HEK293 (cell line): ENCODE data around the gene MED29.

ENCODE experiments used
- CTCF ChIP-seq: fragments of 450-650 bp; formaldehyde crosslinking; IDR thresholded peaks from 2 replicates; pipeline ENCODE4 v1.5.1; 2016; ENCODE audit warnings: missing biosample characterization, missing genetic modification characterization
- HOXA7 ChIP-seq: sonication (generic); formaldehyde crosslinking; IDR thresholded peaks from 2 replicates; pipeline ENCODE4 v1.8.1; 2022; ENCODE audit warnings: missing genetic modification reagents, borderline replicate concordance
- ZFP37 ChIP-seq: fragments of 450-650 bp; formaldehyde crosslinking; IDR thresholded peaks from 2 replicates; pipeline ENCODE4 v1.5.1; 2016; ENCODE audit warnings: missing biosample characterization, missing genetic modification characterization
- ZNF169 ChIP-seq: fragments of 450-650 bp; formaldehyde crosslinking; IDR thresholded peaks from 2 replicates; pipeline ENCODE4 v1.5.1; 2016; ENCODE audit warnings: missing biosample characterization, missing genetic modification characterization
- ZNF366 ChIP-seq: fragments of 450-650 bp; formaldehyde crosslinking; conservative IDR thresholded peaks from 2 replicates; pipeline ENCODE4 v1.5.1; 2016; ENCODE audit warnings: missing biosample characterization, missing genetic modification characterization
- ZNF639 ChIP-seq: fragments of 450-650 bp; formaldehyde crosslinking; IDR thresholded peaks from 2 replicates; pipeline ENCODE4 v1.5.1; 2016; ENCODE audit warnings: missing biosample characterization, missing genetic modification characterization

- TF ChIP-seq ZNF169 (tag by site-specific recombination) (no peak), CTCF (no peak), ZNF639 (tag by site-specific recombination) (no peak), ZFP37 (tag by site-specific recombination) (no peak), HOXA7 (no peak), ZNF366 (no peak)
Measured at GRCh38 chr19:39350156-39350555, 41.0 kb upstream of the MED29 start.
